ENCODE data around the gene MEAK7. TPM values are rescaled to one million over a fixed set of nuclear protein-coding genes. Genes with fewer than 3 reads are reported as not detected.

The MEAK7 gene
- total RNA-seq, 1 experiment from 2014 or later: 19.2 TPM

DNA sequence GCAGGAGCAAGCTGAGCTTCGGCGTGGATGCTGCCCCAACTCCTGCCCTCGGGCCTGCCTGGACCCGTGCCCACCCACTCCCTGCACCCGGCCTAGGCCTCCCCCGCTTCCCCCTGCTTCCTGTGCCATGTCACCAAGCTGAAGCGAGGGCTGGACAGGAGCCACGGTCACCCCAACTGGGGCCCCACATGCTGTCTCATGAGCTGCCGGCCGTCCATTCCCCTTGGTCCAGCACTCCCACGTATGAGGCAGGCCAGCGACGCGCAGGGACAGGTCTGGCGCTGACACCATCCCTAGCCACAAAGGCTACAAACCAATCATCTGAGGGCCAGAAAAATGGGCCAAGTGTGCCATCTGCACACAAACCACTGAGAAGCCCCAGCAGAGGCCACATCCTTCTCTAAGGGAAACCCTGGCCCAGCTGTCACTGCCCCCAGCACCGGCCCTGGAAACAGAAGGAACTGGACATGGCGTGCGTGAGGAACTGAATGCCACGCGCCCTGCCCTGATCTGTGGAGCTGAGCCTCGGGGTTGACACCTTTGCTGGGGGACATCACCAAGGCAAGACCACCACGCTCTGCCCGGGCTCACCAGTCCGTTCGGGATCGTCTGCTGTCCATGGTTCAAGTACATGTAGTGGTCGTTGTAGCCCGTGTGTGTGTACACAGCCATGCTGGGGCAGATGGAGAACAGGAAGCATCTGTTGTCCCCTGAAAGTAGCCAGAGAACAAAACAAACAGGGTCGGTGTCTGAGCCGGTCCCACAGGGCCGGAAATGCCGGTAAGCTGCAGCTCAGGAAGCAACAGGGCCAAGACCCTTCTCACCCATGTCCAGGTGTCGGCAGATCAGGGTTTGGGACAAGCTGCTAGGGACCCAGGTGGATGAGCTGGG is 22.2 kb downstream of the MEAK7 start:
- Histone ChIP-seq H4K20me1 (ENCODE audit: low read length) (no peaks in the 10 kb centered on the region), H3K79me2 (ENCODE audit: low read length) (no peaks in the 10 kb centered on the region), H3K9me3 (ENCODE audit: low read length) (no peaks in the 10 kb centered on the region), H3F3A (ENCODE audit: low read length, unreplicated experiment) (no peaks in the 10 kb centered on the region), H3K4me2 (ENCODE audit: low read length) (no peak overlapping the region), H3K4me3 (ENCODE audit: low read length) (no peak overlapping the region), H3K27ac (ENCODE audit: low read length) (no peak overlapping the region), H3K36me3 (ENCODE audit: low read depth, low read length) (peaks cover 14% of the 10 kb centered on the region), H3K9ac (ENCODE audit: low read length) (no peak overlapping the region), H3K4me1 (ENCODE audit: insufficient read depth, low read length) (no peaks in the 10 kb centered on the region; the same call in 1 of the 2 replicates), H3K27me3 (ENCODE audit: low read length) (no peaks in the 10 kb centered on the region), H2AFZ (ENCODE audit: low read length) (no peak overlapping the region), H3K9me2 (replicated peaks; ENCODE audit: low read length) (no peaks in the 10 kb centered on the region)
- TF ChIP-seq EZH2 (IDR thresholded peaks at IDR 0.05; ENCODE audit: low read length, unreplicated experiment) (no peak), EZH2phosphoT487 (IDR thresholded peaks at IDR 0.05; ENCODE audit: borderline replicate concordance, low read length) (no peak)
- TF ChIP-seq, protein P1, sequence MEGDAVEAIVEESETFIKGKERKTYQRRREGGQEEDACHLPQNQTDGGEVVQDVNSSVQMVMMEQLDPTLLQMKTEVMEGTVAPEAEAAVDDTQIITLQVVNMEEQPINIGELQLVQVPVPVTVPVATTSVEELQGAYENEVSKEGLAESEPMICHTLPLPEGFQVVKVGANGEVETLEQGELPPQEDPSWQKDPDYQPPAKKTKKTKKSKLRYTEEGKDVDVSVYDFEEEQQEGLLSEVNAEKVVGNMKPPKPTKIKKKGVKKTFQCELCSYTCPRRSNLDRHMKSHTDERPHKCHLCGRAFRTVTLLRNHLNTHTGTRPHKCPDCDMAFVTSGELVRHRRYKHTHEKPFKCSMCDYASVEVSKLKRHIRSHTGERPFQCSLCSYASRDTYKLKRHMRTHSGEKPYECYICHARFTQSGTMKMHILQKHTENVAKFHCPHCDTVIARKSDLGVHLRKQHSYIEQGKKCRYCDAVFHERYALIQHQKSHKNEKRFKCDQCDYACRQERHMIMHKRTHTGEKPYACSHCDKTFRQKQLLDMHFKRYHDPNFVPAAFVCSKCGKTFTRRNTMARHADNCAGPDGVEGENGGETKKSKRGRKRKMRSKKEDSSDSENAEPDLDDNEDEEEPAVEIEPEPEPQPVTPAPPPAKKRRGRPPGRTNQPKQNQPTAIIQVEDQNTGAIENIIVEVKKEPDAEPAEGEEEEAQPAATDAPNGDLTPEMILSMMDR (conservative IDR thresholded peaks at IDR 0.05; ENCODE audit: low read depth, low read length): no peak
- ATAC-seq (no peak), DNase-seq (no peak)
- BruUV-seq (replicated peaks): no TSS peak
- POLR2A ChIA-PET (ENCODE audit: unreplicated experiment): no interaction called here
- intact Hi-C loops (cut with micrococcal nuclease): no loop called here
- CTCF ChIA-PET: no interaction called here

DNA sequence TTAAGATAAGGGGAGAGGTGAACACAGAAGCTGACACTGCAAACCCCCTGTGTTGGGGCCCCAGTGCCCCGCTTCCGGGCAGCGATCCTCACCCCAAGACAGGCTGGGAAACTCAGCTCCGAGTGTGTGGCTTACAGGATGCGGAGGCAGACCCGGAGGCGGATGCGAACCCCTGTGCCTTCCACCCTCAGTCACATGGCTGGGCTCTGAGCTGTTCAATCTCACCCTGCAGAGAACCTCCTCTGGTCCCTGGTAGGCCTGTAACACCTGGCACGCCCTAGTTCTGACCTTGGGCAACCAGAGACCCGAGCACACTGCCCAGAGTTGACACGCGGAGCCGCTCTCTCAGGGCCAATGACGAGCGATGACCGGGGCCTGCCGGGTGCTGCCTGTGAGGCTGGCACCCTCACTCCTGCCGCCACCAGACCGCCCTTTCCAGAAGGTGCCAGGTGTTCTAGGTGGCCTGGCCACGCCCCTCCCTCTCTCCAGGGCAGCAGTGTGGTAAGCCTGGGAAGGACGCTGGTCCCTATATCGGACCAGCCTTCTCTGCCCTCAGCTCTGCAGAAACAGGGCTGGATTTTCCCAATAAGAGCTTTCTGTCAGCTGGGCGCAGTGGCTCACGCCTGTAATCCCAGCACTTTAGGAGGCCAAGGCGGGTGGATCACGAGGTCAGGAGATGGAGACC is 23.3 kb downstream of the MEAK7 start:
- Histone ChIP-seq H3K4me2 (ENCODE audit: low read length) (no peak overlapping the region), H3K4me1 (ENCODE audit: insufficient read depth, low read length) (no peaks in the 10 kb centered on the region; the same call in 1 of the 2 replicates), H3K9me3 (ENCODE audit: low read length) (no peaks in the 10 kb centered on the region), H3F3A (ENCODE audit: low read length, unreplicated experiment) (no peaks in the 10 kb centered on the region), H4K20me1 (ENCODE audit: low read length) (no peaks in the 10 kb centered on the region), H3K9me2 (replicated peaks; ENCODE audit: low read length) (no peaks in the 10 kb centered on the region), H3K36me3 (ENCODE audit: low read depth, low read length) (peaks cover 5% of the 10 kb centered on the region), H3K79me2 (ENCODE audit: low read length) (no peaks in the 10 kb centered on the region), H3K4me3 (ENCODE audit: low read length) (no peak overlapping the region), H3K27me3 (ENCODE audit: low read length) (no peaks in the 10 kb centered on the region), H2AFZ (ENCODE audit: low read length) (no peak overlapping the region), H3K27ac (ENCODE audit: low read length) (no peak overlapping the region), H3K9ac (ENCODE audit: low read length) (no peak overlapping the region)
- CTCF ChIA-PET: no interaction called here
- ATAC-seq (no peak), DNase-seq (no peak)
- intact Hi-C loops (cut with micrococcal nuclease): no loop called here
- BruUV-seq (replicated peaks): no TSS peak
- POLR2A ChIA-PET (ENCODE audit: unreplicated experiment): no interaction called here
- no peak for TF ChIP-seq EZH2 (IDR thresholded peaks at IDR 0.05; ENCODE audit: low read length, unreplicated experiment)
- TF ChIP-seq, protein P1 (conservative IDR thresholded peaks at IDR 0.05; ENCODE audit: low read depth, low read length): no peak
- no peak for TF ChIP-seq EZH2phosphoT487 (IDR thresholded peaks at IDR 0.05; ENCODE audit: borderline replicate concordance, low read length)
